ENCODE results near the gene ERGIC2.

ERGIC2 gene

DNA sequence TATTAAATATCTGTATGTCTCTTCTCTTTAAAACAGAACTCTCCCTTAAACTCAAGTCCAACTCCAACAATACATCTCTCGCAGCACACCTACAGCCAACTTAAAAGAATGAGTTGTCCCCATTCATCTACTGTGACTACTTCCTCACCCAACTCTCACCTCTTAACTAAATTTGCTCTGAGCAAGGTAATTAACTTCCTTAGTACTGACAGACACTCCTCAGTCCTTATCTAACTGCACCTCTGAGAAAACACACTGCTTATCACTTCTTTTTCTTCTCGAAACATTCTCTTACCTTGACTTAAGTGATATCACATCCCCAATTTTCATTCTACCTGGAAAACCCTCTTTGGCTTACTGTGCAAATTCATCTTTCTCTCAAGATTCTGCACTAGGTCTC is 7.0 kb downstream of the ERGIC2 start:
- DNase-seq, result no peak

DNA sequence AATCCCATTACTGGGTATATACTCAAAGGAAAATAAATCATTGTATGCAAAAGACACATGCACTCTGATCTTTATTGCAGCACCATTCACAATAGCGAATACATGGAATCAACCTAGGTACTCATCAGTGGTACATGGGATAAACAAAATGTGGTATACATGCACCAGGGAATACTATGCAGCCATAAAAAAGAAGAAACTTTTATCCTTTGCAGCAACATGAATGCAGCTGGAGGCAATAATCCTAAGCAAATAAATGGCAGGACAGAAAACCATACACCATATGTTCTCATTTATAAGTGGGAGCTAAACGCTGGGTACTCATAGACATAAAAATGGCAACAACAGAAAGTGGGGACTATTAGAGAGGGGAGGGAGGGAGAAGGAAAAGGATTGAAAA is 15.9 kb downstream of the ERGIC2 start:
- DNase-seq, result no peak

DNA sequence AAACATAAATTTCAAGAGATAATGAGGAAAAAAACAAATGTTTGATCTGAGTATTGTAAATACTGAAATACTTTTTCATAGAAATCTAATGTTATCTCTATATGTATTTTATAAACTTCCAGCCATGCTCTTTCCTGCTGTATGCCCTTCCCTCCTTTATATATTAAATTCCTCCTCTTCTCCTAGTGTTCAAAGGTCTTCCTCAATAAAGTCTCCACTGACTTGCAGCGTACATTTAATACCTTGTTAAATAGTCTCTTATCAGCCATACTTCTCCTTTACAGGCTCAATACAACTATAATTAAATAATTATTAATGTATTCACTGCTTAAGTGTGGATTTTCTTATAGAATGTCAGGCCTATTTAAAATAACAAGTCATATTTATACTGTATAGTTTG is 26.0 kb downstream of the ERGIC2 start:
- no peak for DNase-seq

DNA sequence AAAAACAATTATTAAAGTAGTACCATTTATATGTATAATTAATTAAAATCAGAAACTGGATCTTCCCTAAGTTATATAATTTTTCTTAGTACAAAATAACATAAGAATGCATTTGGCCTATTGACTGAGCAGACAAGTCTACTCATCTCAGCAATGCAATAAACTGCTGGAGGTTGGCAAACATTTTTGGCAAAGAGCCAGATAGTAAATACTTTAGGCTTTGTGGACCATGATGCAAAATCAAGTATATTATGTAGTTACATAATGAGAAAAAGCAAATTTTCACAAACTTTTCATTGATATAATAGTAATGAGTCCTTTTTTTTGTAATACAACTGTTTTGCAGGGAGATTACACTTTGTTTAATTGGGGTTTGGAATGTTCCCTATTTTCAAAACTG is 30.9 kb downstream of the ERGIC2 start:
- no peak for DNase-seq

- DNase-seq, result no peak
Observed at GRCh38 chr12:29346769-29347421, 34.1 kb downstream of the ERGIC2 start.

- DNase-seq, result no peak
Observed at GRCh38 chr12:29343022-29343799, 37.8 kb downstream of the ERGIC2 start.

GRCh38 chr12:29337325-29337724 is 43.6 kb downstream of the ERGIC2 start:
- DNase-seq, result no peak

DNA sequence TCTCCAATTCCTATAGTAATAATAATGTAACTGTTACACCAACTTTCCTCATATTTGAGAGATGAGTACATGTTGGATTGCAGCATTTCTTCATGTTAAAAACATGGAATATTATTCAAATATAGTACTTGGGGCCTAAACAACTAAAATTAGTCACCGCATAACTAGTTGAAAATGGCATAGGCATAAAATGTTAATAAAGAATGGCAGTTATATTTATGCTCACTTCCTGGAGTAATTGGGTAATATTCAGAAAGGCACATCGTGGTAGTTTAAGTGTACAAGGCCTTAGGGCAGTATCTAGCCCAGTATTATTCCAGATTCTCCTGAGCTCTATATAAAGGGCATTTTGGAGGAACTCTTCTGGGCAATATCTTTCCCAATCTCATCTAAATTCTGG is 46.0 kb downstream of the ERGIC2 start:
- no peak for DNase-seq

DNA sequence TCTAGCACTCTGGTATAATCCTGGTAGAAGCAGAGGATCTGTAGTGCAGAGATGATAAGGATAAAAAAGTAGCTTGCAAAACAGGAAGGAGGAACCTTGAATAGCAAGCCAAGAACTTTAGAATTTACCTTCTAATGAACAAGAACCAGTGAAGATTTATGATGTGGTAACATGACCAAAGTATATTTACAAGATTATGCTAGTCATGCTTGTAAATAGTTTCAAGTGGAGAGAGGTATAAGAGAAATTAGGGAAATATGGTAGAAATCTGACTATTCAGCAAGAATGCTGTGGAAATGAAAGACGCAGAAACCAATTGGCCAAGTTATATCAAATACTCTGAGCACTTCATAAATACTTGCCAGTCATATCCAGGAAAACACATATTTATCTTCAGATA is 47.8 kb downstream of the ERGIC2 start:
- DNase-seq, result no peak

DNA sequence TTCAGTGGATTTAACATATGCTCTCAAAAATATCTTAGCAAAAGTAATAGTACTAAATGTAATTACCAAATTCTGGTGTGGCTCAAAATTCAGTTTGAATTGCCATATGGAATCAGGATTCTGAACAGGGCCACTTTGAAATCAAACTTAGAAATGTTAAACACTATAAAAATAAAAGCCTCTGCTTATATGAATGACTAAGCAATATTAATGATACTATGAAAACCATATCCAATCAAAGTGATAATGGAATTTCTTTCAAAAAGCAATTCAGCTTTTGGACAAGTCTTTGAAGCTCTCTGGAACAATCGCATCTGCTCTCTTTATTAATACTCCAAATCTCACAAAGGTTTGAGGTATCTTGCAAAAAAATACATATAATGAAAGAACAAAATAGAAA is 51.6 kb downstream of the ERGIC2 start:
- DNase-seq, result no peak

- no peak for DNase-seq
Observed at GRCh38 chr12:29322157-29322556, 58.8 kb downstream of the ERGIC2 start.

DNA sequence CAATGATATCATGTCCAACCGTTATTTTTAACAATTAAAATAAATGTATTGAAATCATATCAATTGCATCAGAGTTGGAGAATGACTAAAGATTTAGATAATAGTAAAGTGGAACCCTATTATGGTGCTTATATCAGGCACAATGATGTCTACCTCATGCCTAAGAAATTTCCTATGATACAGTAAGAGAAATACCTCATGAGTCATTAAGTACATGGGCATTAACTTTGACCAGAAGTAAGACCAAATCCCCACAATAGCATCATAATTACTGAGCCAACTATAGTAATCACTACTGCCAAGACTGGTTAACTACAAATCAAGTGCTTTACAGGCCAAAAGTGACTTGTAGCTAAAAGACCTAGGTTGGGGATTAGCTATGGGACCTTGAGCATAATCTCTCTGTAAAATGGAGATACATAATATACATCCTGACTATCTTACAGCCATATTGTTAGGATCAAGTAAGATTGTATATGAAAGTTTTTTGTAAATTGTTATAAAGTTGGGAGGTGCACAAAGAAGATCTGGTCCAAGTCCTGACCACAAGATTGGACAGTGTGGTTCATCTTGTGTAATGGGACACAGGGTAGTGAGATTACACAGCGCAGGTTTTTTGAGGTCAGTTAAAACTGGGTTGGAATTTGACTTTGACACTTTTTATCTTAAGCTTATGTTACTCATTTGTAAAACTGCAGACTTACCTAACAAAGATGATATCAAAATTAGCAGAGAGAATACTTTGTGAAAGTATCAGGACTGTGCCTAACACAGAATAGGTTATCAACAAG is 60.5 kb downstream of the ERGIC2 start:
- DNase-seq, result no peak

DNA sequence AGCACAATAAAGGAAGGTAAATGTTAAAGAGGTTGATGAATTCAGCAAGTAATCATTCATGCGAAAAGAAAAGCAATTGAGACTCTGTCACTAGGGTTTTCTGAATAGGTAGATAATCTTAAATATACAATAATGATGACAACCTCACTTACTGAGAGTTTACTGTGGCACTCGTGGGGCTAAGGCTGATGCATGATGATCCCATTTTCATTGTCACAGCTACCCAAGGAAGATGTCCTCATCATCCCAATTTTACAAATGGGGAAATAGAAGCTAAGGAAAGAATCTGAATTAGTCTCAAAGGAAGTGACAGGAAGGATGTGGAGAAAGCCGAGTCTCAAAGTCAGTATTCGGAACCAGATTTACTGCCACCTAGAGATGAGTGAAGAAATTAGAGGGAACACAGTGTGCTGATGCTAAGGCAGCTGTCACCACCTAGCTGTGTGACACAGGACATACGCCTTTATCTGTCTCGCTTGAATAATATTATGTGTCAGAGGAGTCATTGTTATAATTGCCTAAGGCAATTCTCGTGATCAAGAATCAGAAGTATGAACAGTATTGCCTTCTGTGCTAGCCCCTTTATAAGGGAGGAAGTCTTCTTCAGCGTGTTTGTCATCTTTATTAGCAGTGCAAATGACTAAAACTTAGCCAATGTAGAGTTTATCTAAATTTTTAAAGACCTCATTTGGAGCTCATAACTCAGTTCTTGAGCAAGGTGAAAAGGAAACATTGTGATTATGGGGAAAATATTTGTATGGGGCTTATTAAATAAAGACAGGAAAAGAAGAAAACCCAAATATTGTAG is 63.2 kb downstream of the ERGIC2 start:
- no peak for DNase-seq

- DNase-seq, result no peak
Observed at GRCh38 chr12:29316752-29317151, 64.2 kb downstream of the ERGIC2 start.

- DNase-seq, result no peak
Observed at GRCh38 chr12:29314416-29314815, 66.6 kb downstream of the ERGIC2 start.

- DNase-seq, result no peak
Observed at GRCh38 chr12:29310899-29311298, 70.1 kb downstream of the ERGIC2 start.

DNA sequence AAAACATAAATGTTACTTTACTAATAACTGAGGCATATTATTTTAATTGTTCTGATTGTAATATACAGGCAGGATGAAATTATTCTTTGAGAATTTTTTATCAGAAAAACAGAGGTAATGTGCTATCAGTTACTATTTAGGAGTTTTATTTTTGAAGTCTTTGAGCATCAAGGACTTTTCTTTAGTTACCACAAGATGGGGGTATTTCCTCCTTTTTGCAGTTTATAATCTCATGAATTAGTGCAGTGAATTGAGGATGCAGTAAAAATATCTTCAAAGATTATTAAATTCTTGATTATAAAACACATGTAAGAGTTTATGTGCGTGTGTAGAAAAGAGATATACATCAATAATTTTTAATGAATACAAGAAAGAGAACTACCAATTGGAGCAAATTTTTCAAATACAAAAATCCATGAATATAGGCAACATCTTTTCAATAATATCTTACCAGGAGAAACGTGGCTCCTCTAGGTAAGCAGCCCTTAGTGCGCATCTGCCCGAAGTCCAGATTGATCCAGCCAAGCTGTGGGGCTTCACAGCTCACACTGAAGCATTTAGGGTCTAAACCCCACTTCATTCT is 71.6 kb downstream of the ERGIC2 start:
- no peak for DNase-seq

- DNase-seq, result no peak
Observed at GRCh38 chr12:29306682-29307081, 74.3 kb downstream of the ERGIC2 start.

- DNase-seq, result no peak
Observed at GRCh38 chr12:29306266-29306665, 74.7 kb downstream of the ERGIC2 start.

DNA sequence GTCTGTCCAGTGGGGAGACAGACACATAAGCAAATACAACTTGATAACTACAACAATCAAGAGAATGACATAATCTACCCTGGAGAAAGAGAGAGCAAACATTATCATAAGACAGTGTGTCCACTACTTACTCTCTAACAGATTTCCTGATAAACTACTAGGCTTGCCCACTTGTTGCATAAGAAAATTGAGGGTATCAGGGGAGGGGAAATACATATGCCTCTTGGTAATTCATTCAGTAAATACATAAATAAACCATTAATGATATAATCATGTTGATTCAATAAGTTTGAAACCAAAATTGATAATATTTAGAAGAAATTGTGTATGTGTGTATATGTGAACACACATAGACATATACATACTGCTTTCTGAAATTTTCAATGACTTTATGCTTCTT is 76.6 kb downstream of the ERGIC2 start:
- DNase-seq, result no peak

- no peak for DNase-seq
Observed at GRCh38 chr12:29301114-29301513, 79.9 kb downstream of the ERGIC2 start.

DNA sequence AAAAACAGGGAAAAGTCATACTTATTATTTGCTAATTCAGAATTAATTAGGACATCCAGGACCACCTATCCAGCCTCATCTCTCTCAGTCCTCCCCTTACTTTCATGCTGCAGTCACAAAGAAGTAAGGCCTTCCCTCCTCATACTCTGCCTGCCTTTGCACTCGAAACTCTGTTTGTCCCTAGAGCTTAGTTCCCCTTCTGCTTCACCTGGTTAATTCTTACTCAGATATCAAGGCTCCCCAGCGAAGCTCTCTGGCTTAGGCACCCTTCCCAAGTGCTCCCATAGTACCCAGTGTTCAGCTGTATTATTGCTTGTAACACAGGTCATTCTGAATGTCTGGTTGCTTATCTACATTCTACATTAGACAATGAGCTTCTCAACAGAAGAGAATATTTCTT is 81.3 kb downstream of the ERGIC2 start:
- no peak for DNase-seq

GRCh38 chr12:29291226-29291625 is 89.7 kb downstream of the ERGIC2 start:
- DNase-seq, result no peak

All from GOT3 (cell line).